ENCODE data around the gene PCSK6.

- TF ChIP-seq ZNF384 (IDR thresholded peaks at IDR 0.05) (no peak), BHLHE40 (IDR thresholded peaks at IDR 0.05; ENCODE audit: borderline replicate concordance) (no peak), ARNT (IDR thresholded peaks at IDR 0.05) (no peak), SP1 (IDR thresholded peaks at IDR 0.05) (no peak), L3MBTL2 (conservative IDR thresholded peaks at IDR 0.05) (no peak), FOXM1 (IDR thresholded peaks at IDR 0.05; ENCODE audit: borderline replicate concordance) (no peak), FOXA1 (IDR thresholded peaks at IDR 0.05) (no peak), PKNOX1 (IDR thresholded peaks at IDR 0.05) (no peak), HDGF (IDR thresholded peaks at IDR 0.05; ENCODE audit: borderline replicate concordance) (no peak), FOXK2 (IDR thresholded peaks at IDR 0.05) (no peak), LEF1 (IDR thresholded peaks at IDR 0.05; ENCODE audit: borderline replicate concordance) (no peak), NFRKB (IDR thresholded peaks at IDR 0.05) (no peak)
Measured at GRCh38 chr15:101267320-101268104, 222.0 kb downstream of the PCSK6 start.
